NCI-H1436 (cell line): Measurements from ENCODE around the gene PLPPR3.

Source experiments
- DNase-seq: peaks from one replicate; lab custom pipeline; 2025; lab: John Stamatoyannopoulos, UW

Gene PLPPR3

DNA sequence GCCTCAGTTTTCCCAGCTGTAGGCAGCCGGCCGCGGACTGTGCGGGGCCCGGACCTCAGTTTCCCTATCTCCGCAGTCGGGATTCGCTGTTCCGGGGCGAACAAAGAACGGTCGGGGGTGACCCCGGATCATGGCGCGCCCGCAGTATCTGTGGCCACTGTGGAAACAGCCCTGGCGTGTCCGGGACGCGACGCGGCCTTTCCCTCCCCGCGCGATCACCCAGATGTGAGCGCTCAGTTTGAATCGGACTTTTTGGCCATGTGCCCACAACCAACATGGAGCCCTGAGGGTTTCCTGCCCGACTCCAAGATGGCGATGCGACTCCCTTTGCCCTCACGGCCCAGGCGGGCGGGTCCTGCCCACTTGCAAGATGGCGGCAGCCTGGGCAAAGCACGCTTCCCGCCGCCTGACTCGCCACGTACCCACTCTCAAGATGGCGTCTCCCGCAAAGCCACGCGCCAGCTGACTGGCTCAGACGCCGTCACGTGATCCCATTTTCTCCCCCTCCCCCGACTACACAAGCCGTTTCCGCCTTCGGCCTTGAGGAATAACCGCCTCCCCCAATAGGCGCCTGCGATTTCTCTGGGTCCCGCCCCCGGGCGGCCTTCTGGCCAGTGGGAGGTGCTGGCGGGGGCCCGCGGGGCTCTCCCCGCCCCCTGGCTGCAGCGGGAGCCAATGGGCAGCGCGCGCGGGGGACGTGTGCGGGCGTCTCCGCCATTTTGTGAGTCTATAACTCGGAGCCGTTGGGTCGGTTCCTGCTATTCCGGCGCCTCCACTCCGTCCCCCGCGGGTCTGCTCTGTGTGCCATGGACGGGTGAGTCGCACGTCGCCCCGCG, 24.8 kb downstream of the PLPPR3 start, which contains the start of gene PTBP1:
Gene PTBP1, plus strand, starts transcription at position 761 of the 836 bp plus-strand sequence. Its CDS starts 46 bp downstream, at position 807.
- DNase-seq = peak; percentile 100

DNA sequence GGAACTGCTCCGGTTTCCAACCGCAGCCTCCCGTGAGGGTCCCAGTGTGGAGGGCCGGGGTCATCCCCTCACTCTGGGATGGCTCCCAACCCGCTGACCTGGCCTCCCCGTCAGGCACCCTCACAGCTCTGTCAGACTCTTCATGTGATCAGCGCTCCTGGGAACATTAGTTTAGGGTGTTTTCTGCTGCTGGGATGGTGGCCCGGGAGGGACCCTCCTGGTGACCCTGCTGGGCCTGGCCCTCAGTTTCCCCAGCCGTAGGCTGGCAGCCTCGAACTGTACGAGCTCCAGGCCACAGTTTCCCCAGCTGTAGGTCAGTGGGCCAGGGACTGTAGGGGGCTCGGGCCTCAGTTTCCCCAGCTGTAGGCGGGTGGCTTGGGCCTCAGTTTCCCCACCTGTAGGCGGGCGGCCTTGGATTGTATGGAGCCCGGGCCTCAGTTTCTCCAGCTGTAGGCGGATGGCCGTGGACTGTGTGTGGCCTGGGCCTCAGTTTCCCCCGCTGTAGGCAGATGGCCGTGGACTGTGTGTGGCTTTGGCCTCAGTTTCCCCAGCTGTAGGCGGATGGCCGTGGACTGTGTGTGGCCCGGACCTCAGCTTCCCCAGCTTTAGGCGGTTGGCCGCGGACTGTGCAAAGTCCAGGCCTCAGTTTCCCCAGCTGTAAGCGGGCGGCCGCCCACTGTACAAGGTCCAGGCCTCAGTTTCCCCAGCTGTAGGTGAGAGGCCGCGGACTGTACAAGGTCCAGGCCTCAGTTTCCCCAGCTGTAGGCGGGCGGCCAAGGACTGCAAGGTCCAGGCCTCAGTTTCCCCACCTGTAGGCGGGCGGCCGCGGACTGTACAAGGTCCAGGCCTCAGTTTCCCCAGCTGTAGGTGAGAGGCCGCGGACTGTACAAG, 25.8 kb downstream of the PLPPR3 start:
- no peak for DNase-seq

- DNase-seq = no peak
Observed at GRCh38 chr19:795073-795611, 26.6 kb downstream of the PLPPR3 start.

- DNase-seq = no peak
Observed at GRCh38 chr19:793806-794205, 27.9 kb downstream of the PLPPR3 start.

- DNase-seq = no peak
Observed at GRCh38 chr19:792306-792885, 29.4 kb downstream of the PLPPR3 start.

DNA sequence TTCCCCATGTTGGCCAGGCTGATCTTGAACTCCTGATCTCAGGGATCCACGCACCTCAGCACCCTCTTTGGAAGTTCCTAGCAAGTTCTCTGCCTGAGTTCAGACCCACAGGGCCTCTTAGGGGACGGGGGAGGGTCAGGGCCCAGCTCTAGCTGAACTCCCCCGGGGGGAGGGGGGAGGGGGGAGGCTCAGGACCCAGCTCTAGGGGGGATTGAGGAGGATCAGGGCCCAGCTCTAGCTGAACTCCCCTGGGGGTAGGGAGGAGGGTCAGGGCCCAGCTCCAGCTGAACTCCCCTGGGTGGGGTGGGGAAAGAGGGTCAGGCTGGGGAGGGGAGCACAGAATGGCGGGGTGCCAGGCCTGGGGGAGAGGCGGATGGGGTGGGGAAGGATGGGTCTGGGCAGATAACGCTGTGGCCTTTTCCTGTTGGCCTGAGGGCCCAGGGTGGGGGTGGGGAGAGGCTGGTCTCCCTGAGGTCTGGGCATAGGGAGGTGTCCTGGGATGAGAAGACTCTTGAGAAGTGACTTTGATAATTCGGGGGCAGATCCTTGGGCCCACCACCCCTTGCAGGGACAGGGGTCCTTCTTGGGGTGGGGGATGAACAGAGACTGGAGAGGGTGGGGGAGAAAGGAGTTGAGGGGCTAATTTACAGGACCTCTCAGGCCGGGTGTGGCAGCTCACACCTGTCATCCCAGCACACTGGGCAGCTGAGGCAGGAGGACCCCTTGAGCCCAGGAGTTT, 30.0 kb downstream of the PLPPR3 start:
- no peak for DNase-seq

DNA sequence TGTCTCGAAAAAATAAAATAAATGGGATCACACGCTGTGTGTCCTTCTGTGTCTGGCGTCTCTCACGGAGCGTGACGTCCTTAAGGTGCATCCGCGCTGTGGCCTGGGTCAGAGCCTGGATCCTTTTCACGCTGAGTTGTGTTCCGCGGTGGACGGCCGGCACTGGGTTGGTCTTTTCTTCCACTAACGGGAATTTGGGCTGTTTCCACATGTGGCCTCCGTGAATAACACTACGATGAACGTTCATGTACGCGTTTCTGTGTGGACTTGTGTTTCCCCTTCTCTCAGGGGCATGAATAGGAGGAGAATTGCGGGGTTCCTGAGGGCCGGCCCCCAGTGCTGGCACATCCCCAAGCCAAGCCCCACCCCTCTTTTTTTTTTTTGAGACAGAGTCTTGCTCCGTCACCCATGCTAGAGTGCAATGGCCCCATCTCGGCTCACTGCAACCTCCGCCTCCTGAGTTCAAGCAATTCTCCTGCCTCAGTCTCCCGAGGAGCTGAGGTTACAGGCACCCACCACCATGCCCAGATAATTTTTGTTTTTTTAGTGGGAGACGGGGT, 30.7 kb downstream of the PLPPR3 start:
- DNase-seq = no peak

- no peak for DNase-seq
Observed at GRCh38 chr19:789701-790060, 32.1 kb downstream of the PLPPR3 start.

DNA sequence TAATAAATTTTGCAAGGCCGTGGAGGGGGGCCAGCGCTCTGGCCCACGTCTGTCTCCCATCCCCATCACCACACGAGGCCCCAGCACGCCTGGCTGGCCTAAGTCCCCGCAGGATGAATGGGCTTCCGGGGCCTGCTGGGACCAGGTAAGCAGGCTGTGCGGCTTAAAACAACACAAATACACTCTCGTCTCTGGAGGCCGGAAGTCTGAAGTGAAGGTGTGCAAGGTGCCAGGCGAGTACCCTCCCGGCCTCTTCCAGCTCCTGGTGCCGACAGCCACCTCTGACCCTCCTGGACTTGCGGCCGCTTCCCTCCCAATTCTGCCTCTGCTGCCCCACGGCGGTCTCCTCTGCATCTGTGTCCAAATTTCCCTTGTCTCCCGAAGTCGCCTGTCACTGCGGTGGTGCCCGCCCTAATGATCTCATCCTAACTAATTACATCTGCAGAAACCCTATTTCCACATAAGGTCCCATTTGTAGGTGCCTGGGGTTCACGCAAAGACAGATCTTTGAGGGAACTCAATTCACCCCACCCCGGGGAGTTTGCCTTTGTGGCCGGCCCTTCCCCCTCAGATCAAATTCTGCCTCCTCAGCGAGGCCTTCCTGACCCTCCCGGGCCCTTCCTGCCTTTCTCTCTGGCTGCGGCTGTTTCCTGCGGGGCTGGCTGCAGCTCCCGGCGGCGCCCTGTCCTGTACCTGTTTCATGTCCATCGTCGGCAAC, 32.6 kb downstream of the PLPPR3 start:
- DNase-seq = no peak

GRCh38 chr19:788686-788982, 33.1 kb downstream of the PLPPR3 start:
- no peak for DNase-seq

DNA sequence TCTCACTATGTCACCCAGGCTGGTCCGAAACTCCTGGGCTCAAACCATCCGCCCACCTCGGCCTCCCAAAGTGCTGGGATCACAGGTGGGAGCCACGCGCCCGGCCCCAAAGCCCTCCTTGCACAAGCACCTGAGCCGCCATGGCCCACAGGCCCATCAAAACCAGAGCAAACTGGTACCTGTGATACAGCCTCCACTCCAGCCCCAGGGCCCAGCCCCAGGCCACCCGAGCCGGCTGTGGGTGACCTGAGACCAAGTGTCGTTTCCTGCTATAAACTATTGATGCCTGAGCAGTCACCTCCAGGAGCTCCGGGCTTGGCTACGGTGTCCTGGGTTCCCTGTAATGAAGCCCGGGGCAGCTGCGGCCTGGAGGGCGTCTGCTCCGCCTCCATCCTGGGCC, 34.2 kb downstream of the PLPPR3 start:
- DNase-seq = no peak

GRCh38 chr19:784541-784940, 37.2 kb downstream of the PLPPR3 start:
- DNase-seq = no peak

- DNase-seq = no peak
Observed at GRCh38 chr19:782878-783668, 38.7 kb downstream of the PLPPR3 start.

DNA sequence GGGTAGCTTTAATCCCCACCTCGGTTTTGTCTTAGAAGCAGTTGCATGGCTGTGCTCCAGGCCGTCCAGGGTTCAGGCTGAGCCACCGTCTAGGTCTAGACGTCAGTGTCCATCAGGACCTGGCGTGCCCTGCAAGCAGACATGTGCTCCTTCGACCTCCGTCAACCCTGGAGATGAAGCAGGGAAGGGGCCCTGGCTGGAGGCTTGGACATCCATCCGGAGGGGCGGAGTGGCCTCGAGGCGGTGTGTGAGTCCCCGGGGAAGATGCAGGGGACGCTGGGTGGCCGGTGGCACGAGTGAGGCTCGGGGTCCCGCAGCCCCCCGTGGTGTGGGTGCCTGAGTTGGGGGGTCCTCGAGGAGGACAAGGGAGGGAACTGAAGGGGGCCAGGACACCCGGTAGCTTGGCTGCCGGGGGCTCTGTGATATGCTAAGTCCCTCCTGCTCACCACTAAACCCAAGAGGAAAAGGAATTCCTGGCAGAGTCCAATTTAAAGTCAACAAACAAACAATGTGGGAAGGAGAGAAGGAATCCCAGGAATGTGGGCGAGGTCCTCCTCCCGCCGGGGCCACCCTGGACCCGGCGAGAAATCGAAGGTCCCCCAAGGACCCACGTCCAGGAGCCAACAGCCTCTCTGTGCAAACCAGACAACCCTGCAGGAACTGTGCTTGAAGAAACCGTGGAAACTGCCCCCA, 39.4 kb downstream of the PLPPR3 start:
- no peak for DNase-seq

- DNase-seq = no peak
Observed at GRCh38 chr19:781800-782184, 40.0 kb downstream of the PLPPR3 start.

GRCh38 chr19:780935-781334, 40.8 kb downstream of the PLPPR3 start:
- no peak for DNase-seq

GRCh38 chr19:778910-779653, 42.7 kb downstream of the PLPPR3 start:
- no peak for DNase-seq

DNA sequence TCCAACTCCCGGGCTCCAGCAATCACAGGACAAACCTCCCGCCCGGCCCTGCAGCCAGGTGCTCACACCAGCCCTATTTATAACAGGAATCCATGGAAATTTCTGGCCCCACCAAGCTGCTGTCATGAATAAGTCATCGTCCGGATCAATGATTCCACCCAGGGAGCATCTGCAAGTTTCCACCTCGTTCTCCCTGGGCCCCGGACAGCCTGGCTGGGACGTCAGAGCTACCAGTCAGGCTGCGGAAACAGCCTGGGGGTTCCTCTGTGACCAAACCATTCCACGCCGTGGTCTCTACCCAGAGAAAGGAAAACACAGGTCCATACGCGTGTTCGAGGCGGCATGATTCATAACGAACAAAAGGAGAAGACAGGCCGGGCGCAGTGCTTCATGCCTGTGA, 45.2 kb downstream of the PLPPR3 start:
- no peak for DNase-seq
